NB4 (cell line): Measurements from ENCODE around the gene FTH1.

Source experiments
- MYC ChIP-seq: IDR thresholded peaks from 2 replicates; pipeline ENCODE4 v1.6.1; 2011; ENCODE audit warnings: low read depth, low read length
- POLR2A ChIP-seq: IDR thresholded peaks from 2 replicates; pipeline ENCODE4 v1.6.1; 2011; ENCODE audit warnings: mild to moderate bottlenecking; ENCODE audit not compliant: insufficient read length; ENCODE audit errors: extremely low read depth
- TF ChIP-seq, protein P1 (sequence below): IDR thresholded peaks from one replicate; pipeline ENCODE4 v1.5.1; 2012; ENCODE audit warnings: low read depth, low read length

DNA sequence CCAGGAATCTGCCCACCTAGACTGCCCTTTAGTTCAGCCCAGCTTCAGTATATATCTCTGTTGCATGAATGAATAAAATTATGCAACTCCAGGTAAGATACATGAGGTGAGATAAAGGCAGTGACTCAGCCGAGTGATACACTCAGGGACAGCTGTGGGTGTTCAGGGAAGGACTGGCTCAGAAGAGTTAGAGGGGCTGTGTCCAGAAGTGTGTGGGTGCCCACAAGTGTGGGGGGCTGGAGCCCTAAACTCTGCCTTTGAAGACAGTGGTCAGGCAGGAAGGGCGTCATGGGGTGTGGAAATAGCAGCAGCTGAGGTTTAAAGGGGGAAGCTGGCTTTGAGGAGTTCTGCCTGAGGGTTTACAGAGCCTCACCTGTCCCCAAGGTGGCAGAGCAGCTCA is 8.3 kb downstream of the FTH1 start:
- TF ChIP-seq, protein P1, sequence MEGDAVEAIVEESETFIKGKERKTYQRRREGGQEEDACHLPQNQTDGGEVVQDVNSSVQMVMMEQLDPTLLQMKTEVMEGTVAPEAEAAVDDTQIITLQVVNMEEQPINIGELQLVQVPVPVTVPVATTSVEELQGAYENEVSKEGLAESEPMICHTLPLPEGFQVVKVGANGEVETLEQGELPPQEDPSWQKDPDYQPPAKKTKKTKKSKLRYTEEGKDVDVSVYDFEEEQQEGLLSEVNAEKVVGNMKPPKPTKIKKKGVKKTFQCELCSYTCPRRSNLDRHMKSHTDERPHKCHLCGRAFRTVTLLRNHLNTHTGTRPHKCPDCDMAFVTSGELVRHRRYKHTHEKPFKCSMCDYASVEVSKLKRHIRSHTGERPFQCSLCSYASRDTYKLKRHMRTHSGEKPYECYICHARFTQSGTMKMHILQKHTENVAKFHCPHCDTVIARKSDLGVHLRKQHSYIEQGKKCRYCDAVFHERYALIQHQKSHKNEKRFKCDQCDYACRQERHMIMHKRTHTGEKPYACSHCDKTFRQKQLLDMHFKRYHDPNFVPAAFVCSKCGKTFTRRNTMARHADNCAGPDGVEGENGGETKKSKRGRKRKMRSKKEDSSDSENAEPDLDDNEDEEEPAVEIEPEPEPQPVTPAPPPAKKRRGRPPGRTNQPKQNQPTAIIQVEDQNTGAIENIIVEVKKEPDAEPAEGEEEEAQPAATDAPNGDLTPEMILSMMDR: no peak
- TF ChIP-seq POLR2A (no peak), MYC (no peak)
